Caco-2 (cell line): ENCODE data around the gene APC2. TPM values are rescaled to one million over a fixed set of nuclear protein-coding genes. Genes with fewer than 3 reads are reported as not detected.

ENCODE experiments used
- BruUV-seq: library from RNA; stranded (reverse); fragments of 400-500 nt; replicated peaks from 2 replicates; lab custom pipeline; 2021; lab: Mats Ljungman, UMichigan
- CTCF ChIA-PET: fragments of 300-600 bp; sonication (Branson Sonifier 250); formaldehyde crosslinking; loops from one replicate; lab custom pipeline; 2022; ENCODE audit warnings: antibody characterized with exemption; lab: Charles Lee
- POLR2A ChIA-PET: fragments of 300-600 bp; sonication (Branson Sonifier 250); formaldehyde crosslinking; loops from one replicate; lab custom pipeline; 2022; ENCODE audit warnings: antibody characterized with exemption; lab: Charles Lee
- DNase-seq, 2 experiments: peaks; one replicate each; pipeline versions ENCODE4 v3.0.0 to v3.0.0-alpha.2; 2020 to 2022
- H3K27me3 ChIP-seq: replicated peaks from 2 replicates; pipeline ENCODE4 v1.6.0; 2011; ENCODE audit warnings: low read length; ENCODE audit not compliant: control insufficient read depth, insufficient read depth
- H3K36me3 ChIP-seq: 2 replicates; pipeline ENCODE4 v1.5.1; 2011; ENCODE audit warnings: low read length; ENCODE audit not compliant: control insufficient read depth, insufficient read depth
- H3K4me1 ChIP-seq: fragments of 250-450 bp; sonication (Bioruptor Pico); 2 replicates; pipeline ENCODE4 v1.5.1; 2020; ENCODE audit warnings: mild to moderate bottlenecking
- H3K4me3 ChIP-seq: 2 replicates; pipeline ENCODE4 v1.5.1; 2011; ENCODE audit warnings: low read depth, mild to moderate bottlenecking, control low read depth, low read length
- H3K9me3 ChIP-seq: fragments of 250-450 bp; sonication (Bioruptor Pico); 2 replicates; pipeline ENCODE4 v1.5.1; 2020; ENCODE audit warnings: mild to moderate bottlenecking, moderate library complexity
- H3K27ac Mint-ChIP-seq: one replicate; pipeline ENCODE4 v1.8.0; 2022; ENCODE audit warnings: mixed read lengths; ENCODE audit not compliant: unreplicated experiment
- H3K27me3 Mint-ChIP-seq: one replicate; pipeline ENCODE4 v1.8.0; 2022; ENCODE audit warnings: mixed read lengths; ENCODE audit not compliant: insufficient read depth, unreplicated experiment
- H3K36me3 Mint-ChIP-seq: one replicate; pipeline ENCODE4 v1.8.0; 2022; ENCODE audit warnings: mild to moderate bottlenecking, mixed read lengths; ENCODE audit not compliant: insufficient read depth, unreplicated experiment
- H3K4me1 Mint-ChIP-seq: one replicate; pipeline ENCODE4 v1.8.0; 2022; ENCODE audit warnings: low read depth, mixed read lengths; ENCODE audit not compliant: unreplicated experiment
- H3K4me3 Mint-ChIP-seq: one replicate; pipeline ENCODE4 v1.8.0; 2022; ENCODE audit warnings: mild to moderate bottlenecking, moderate library complexity, mixed read lengths; ENCODE audit not compliant: unreplicated experiment
- H3K9me3 Mint-ChIP-seq: one replicate; pipeline ENCODE4 v1.8.0; 2022; ENCODE audit warnings: mixed read lengths; ENCODE audit not compliant: unreplicated experiment
- intact Hi-C: fragments of 100-400 bp; cut with micrococcal nuclease; formaldehyde crosslinking; loops from one replicate; pipeline ENCODE4 v1.10.0; 2022; ENCODE audit not compliant: unreplicated experiment
- total RNA-seq: library from RNA; stranded (reverse); gene quantifications from 2 replicates; pipeline ENCODE4 v1.2.3, GENCODE V29; 2022
- TF ChIP-seq, protein P1 (sequence below), 2 experiments: fragments of 200-600 bp in 1 of 2; IDR thresholded peaks; 1 replicate in 1 of 2; 2 replicates in 1 of 2; pipeline versions ENCODE4 v1.5.1 to v1.8.0; 2011 to 2022; ENCODE audit warnings: antibody characterized with exemption in 1 of 2, control low read depth in 1 of 2, inconsistent platforms in 1 of 2, low read depth in 1 of 2, low read length in 1 of 2, mild to moderate bottlenecking in 1 of 2, moderate library complexity in 1 of 2; ENCODE audit not compliant: insufficient read depth in 1 of 2, severe bottlenecking in 1 of 2, unreplicated experiment in 1 of 2

Gene APC2
- total RNA-seq, 1 experiment from 2014 or later = 9.5 TPM

DNA sequence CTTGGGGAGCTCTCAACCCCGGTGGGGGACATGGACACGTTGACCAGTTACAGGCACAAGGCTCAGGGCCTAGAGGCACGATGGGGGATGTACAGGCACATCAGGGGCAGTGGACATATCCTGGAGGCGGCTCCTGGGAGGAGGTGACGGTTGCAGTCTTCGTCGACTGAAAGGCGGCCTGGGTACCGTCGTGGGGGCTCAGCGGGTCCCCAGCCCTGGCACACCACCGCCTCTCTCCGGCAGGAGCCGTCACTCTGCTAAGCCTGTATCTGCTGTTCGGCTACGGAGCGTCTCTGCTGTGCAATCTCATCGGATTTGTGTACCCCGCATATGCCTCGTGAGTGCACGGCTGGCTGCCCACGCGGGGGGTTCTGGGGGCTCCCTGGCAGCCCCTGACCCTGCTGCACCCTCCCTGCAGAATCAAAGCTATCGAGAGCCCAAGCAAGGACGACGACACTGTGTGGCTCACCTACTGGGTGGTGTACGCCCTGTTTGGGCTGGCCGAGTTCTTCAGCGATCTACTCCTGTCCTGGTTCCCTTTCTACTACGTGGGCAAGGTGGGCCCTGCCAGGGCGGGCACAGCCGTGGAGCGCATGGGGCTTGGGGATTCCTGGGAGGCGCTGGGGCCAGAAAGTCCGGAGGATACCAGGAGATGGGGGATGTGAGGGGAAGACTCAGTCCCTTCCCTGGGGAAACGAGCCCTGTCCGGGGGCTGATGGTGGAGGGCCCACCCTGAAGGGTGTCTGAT, 45.3 kb downstream of the APC2 start:
- no peaks in the 10 kb centered on the region for H3K27me3 ChIP-seq
- H3K27ac Mint-ChIP-seq = no peak overlapping the region
- peaks cover 5% of the 10 kb centered on the region; the same call in 1 of the 2 replicates for H3K9me3 ChIP-seq
- no peaks in the 10 kb centered on the region for H3K27me3 Mint-ChIP-seq
- H3K4me3 Mint-ChIP-seq = no peak overlapping the region
- no peak overlapping the region for H3K4me3 ChIP-seq
- no peaks in the 10 kb centered on the region; the same call in none of the 2 replicates for H3K36me3 ChIP-seq
- no peaks in the 10 kb centered on the region for H3K9me3 Mint-ChIP-seq
- H3K4me1 ChIP-seq = peaks cover 49% of the 10 kb centered on the region
- H3K36me3 Mint-ChIP-seq = peaks cover 26% of the 10 kb centered on the region
- TF ChIP-seq, protein P1, sequence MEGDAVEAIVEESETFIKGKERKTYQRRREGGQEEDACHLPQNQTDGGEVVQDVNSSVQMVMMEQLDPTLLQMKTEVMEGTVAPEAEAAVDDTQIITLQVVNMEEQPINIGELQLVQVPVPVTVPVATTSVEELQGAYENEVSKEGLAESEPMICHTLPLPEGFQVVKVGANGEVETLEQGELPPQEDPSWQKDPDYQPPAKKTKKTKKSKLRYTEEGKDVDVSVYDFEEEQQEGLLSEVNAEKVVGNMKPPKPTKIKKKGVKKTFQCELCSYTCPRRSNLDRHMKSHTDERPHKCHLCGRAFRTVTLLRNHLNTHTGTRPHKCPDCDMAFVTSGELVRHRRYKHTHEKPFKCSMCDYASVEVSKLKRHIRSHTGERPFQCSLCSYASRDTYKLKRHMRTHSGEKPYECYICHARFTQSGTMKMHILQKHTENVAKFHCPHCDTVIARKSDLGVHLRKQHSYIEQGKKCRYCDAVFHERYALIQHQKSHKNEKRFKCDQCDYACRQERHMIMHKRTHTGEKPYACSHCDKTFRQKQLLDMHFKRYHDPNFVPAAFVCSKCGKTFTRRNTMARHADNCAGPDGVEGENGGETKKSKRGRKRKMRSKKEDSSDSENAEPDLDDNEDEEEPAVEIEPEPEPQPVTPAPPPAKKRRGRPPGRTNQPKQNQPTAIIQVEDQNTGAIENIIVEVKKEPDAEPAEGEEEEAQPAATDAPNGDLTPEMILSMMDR (IDR thresholded peaks at IDR 0.05; ENCODE audit: insufficient read depth in 1 of 2, low read depth in 1 of 2, low read length in 1 of 2, severe bottlenecking in 1 of 2, unreplicated experiment in 1 of 2) = no peak
- peaks cover 21% of the 10 kb centered on the region for H3K4me1 Mint-ChIP-seq
- intact Hi-C loops = no loop called here
- POLR2A ChIA-PET = no interaction called here
- DNase-seq = no peak
- CTCF ChIA-PET = no interaction called here
- no TSS peak for BruUV-seq

DNA sequence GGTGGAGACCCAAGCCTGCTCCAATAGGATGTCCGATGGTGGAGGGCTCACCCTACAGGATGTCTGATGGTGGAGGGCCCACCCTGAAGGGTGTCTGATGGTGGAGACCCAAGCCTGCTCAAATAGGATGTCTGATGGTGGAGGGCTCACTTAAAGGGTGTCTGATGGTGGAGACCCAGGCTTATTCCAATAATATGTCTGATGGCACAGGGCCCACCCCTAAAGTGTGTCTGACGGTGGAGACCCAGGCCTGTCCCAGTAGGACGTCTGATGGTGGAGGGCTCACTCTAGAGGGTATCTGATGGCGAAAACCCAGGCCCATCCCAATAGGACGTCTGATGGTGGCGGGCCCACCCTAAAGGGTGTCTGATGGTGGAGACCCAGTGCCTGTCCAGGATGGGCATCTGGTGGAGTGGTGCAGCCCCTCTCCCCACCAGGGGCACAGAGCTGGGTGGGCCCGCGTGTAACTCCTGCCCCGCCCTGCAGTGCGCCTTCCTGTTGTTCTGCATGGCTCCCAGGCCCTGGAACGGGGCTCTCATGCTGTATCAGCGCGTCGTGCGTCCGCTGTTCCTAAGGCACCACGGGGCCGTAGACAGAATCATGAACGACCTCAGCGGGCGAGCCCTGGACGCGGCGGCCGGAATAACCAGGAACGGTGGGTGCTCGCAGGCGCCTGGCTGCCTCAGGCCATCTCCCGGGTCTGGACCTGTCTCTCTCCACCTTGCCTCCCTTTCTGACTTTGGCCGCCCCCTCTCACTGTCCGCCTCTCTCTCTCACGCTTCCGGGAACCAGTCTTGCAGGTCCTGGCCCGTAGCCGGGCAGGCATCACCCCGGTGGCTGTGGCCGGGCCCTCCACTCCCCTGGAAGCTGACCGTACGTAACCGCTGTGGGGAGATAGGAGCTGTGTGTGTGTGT, 46.1 kb downstream of the APC2 start:
- Mint-ChIP-seq H3K27ac (no peak overlapping the region), H3K4me3 (no peak overlapping the region), H3K27me3 (no peaks in the 10 kb centered on the region), H3K36me3 (peaks cover 25% of the 10 kb centered on the region), H3K9me3 (no peaks in the 10 kb centered on the region), H3K4me1 (peaks cover 21% of the 10 kb centered on the region)
- H3K27me3 ChIP-seq = no peaks in the 10 kb centered on the region
- ChIA-PET POLR2A (no interaction called here), CTCF (no interaction called here)
- intact Hi-C loops = no loop called here
- TF ChIP-seq, protein P1 (IDR thresholded peaks at IDR 0.05; ENCODE audit: insufficient read depth in 1 of 2, low read depth in 1 of 2, low read length in 1 of 2, severe bottlenecking in 1 of 2, unreplicated experiment in 1 of 2) = no peak
- no TSS peak for BruUV-seq
- no peak for DNase-seq
- no peak overlapping the region for H3K4me3 ChIP-seq
- peaks cover 52% of the 10 kb centered on the region for H3K4me1 ChIP-seq
- H3K36me3 ChIP-seq = no peaks in the 10 kb centered on the region; the same call in none of the 2 replicates
- H3K9me3 ChIP-seq = peaks cover 6% of the 10 kb centered on the region; the same call in 1 of the 2 replicates
